ENCODE measurements around the gene GPR180. TPM values are rescaled to one million over a fixed set of nuclear protein-coding genes. Genes with fewer than 3 reads are reported as not detected.

The GPR180 gene
- total and polyA plus RNA-seq, 2 of the 13 experiments (the other 11 are each of a cell fraction or from before 2014, with no cell fraction given): not detected

DNA sequence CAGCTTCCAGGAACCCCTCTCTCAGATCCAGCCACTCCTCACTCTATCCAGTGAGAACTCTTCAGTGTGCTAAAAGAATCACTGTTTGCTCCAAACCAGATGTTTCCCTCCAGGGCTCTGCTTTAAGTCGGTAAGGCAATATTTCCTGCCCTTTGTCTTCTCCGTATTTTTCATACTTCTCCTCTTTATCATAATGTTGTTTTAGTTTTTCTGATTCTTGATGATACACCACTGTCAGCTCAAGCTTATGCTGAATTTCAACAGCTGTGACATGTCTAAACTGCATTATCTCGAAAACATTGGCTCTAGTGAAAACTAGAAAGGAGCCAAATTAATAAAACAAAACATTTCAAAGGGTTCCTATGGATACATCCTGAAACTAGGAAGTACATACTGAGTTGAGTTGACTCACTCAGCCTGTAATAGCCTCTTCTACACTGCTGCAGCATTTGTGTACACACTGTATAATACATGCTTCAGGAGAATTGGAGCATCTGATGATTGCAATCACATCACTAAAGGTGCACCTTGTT, 39.8 kb downstream of the GPR180 start:
- no peak for DNase-seq (ENCODE audit: low spot score)
- Histone ChIP-seq H3K27me3 (ENCODE audit: control insufficient read depth in 1 of 2, insufficient read depth in 2 of 2, low read length in 2 of 2) (no peaks in the 10 kb centered on the region), H3K9me3 (ENCODE audit: low read length) (no peaks in the 10 kb centered on the region), H3K36me3 (replicated peaks in 1 of 2; ENCODE audit: control insufficient read depth in 1 of 2, insufficient read depth in 2 of 2, low read length in 2 of 2) (no peaks in the 10 kb centered on the region), H2AFZ (ENCODE audit: low read length) (no peak overlapping the region), H3K9ac (ENCODE audit: insufficient read depth, low read depth, low read length) (no peak overlapping the region), H3K79me2 (ENCODE audit: insufficient read depth, low read length) (no peaks in the 10 kb centered on the region), H3K4me3 (replicated peaks in 1 of 3; ENCODE audit: insufficient read depth in 1 of 3, low read depth in 2 of 3, low read length in 3 of 3) (no peak overlapping the region), H3K4me2 (ENCODE audit: low read depth, low read length) (no peak overlapping the region), H3K27ac (ENCODE audit: extremely low read length, insufficient read depth, low read length) (no peak overlapping the region), H3K4me1 (ENCODE audit: insufficient read depth, low read length) (no peaks in the 10 kb centered on the region), H4K20me1 (ENCODE audit: insufficient read depth, low read length) (no peaks in the 10 kb centered on the region)
- WGBS (ENCODE audit: low lambda C conversion rate): 0% methylated on average over 3 of the region's 3 CpGs
- intact Hi-C loops (cut with micrococcal nuclease; ENCODE audit: unreplicated experiment) (no loop called here), in situ Hi-C loops (cut with HindIII; ENCODE audit: extremely low pct_ligation_motif_present, low pct_unique_long_range_greater_than_20kb) (no loop called here)
- ChIA-PET POLR2A (no interaction called here), CTCF (ENCODE audit: low intra/inter-chr PET ratio, low total read pairs) (no interaction called here)
- FAIRE-seq: no peak
- TF ChIP-seq PCBP1 (IDR thresholded peaks at IDR 0.05; ENCODE audit: borderline replicate concordance, low read depth, low read length): no peak
- TF ChIP-seq, protein P1, sequence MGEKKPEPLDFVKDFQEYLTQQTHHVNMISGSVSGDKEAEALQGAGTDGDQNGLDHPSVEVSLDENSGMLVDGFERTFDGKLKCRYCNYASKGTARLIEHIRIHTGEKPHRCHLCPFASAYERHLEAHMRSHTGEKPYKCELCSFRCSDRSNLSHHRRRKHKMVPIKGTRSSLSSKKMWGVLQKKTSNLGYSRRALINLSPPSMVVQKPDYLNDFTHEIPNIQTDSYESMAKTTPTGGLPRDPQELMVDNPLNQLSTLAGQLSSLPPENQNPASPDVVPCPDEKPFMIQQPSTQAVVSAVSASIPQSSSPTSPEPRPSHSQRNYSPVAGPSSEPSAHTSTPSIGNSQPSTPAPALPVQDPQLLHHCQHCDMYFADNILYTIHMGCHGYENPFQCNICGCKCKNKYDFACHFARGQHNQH (CRISPR knock-in tag; IDR thresholded peaks at IDR 0.05): no peak
- no peak for TF ChIP-seq ZNF253 (CRISPR knock-in tag; IDR thresholded peaks at IDR 0.05; ENCODE audit: borderline replicate concordance)
- TF ChIP-seq ZNF296 (CRISPR knock-in tag; conservative IDR thresholded peaks at IDR 0.05): no peak
- ATAC-seq: no peak
- no TSS peak for BruUV-seq (replicated peaks)

GRCh38 chr13:94646904-94647303, 45.2 kb downstream of the GPR180 start:
- H3K27me3 ChIP-seq (ENCODE audit: control insufficient read depth in 1 of 2, insufficient read depth in 2 of 2, low read length in 2 of 2): no peaks in the 10 kb centered on the region
- intact Hi-C loops (cut with micrococcal nuclease; ENCODE audit: unreplicated experiment) (no loop called here), in situ Hi-C loops (cut with HindIII; ENCODE audit: extremely low pct_ligation_motif_present, low pct_unique_long_range_greater_than_20kb) (no loop called here)
- no peak for ATAC-seq
- no peaks in the 10 kb centered on the region for H3K79me2 ChIP-seq (ENCODE audit: insufficient read depth, low read length)
- TF ChIP-seq GMEB2 (CRISPR knock-in tag; IDR thresholded peaks at IDR 0.05; ENCODE audit: low read depth) (no peak), ZC3H13 (CRISPR knock-in tag; IDR thresholded peaks at IDR 0.05) (no peak), CBX1 (IDR thresholded peaks at IDR 0.05; ENCODE audit: low read depth) (no peak), SMAD1 (CRISPR knock-in tag; IDR thresholded peaks at IDR 0.05; ENCODE audit: borderline replicate concordance, low read depth) (no peak), ZNF382 (CRISPR knock-in tag; IDR thresholded peaks at IDR 0.05; ENCODE audit: borderline replicate concordance) (no peak), ZNF567 (CRISPR knock-in tag; IDR thresholded peaks at IDR 0.05; ENCODE audit: borderline replicate concordance) (no peak), HOXA7 (CRISPR knock-in tag; IDR thresholded peaks at IDR 0.05) (no peak), THYN1 (CRISPR knock-in tag; IDR thresholded peaks at IDR 0.05; ENCODE audit: borderline replicate concordance, low read depth) (no peak), ZNF33B (CRISPR knock-in tag; IDR thresholded peaks at IDR 0.05) (no peak), TBP (CRISPR knock-in tag; IDR thresholded peaks at IDR 0.05) (no peak), RFX3 (CRISPR knock-in tag; IDR thresholded peaks at IDR 0.05) (no peak)
- H3K4me3 ChIP-seq (replicated peaks in 1 of 3; ENCODE audit: insufficient read depth in 1 of 3, low read depth in 2 of 3, low read length in 3 of 3): no peak overlapping the region
- H3K4me1 ChIP-seq (ENCODE audit: insufficient read depth, low read length): no peaks in the 10 kb centered on the region
- BruUV-seq (replicated peaks): no TSS peak
- no peak overlapping the region for H2AFZ ChIP-seq (ENCODE audit: low read length)
- no peaks in the 10 kb centered on the region for H3K36me3 ChIP-seq (replicated peaks in 1 of 2; ENCODE audit: control insufficient read depth in 1 of 2, insufficient read depth in 2 of 2, low read length in 2 of 2)
- no peak overlapping the region for H3K9ac ChIP-seq (ENCODE audit: insufficient read depth, low read depth, low read length)
- no peaks in the 10 kb centered on the region for H4K20me1 ChIP-seq (ENCODE audit: insufficient read depth, low read length)
- 2% methylated on average over 4 of the region's 4 CpGs for WGBS (ENCODE audit: low lambda C conversion rate)
- ChIA-PET CTCF (ENCODE audit: low intra/inter-chr PET ratio, low total read pairs) (no interaction called here), POLR2A (no interaction called here)
- FAIRE-seq: no peak
- DNase-seq (ENCODE audit: low spot score): no peak
- no peak overlapping the region for H3K4me2 ChIP-seq (ENCODE audit: low read depth, low read length)
- H3K9me3 ChIP-seq (ENCODE audit: low read length): no peaks in the 10 kb centered on the region
- H3K27ac ChIP-seq (ENCODE audit: extremely low read length, insufficient read depth, low read length): no peak overlapping the region
